ENCODE measurements around the gene RPS6KA1. TPM values are rescaled to one million over a fixed set of nuclear protein-coding genes. Genes with fewer than 3 reads are reported as not detected.

The RPS6KA1 gene
- polyA plus RNA-seq, 3 donors: 116 to 189 (median 188) TPM

DNA sequence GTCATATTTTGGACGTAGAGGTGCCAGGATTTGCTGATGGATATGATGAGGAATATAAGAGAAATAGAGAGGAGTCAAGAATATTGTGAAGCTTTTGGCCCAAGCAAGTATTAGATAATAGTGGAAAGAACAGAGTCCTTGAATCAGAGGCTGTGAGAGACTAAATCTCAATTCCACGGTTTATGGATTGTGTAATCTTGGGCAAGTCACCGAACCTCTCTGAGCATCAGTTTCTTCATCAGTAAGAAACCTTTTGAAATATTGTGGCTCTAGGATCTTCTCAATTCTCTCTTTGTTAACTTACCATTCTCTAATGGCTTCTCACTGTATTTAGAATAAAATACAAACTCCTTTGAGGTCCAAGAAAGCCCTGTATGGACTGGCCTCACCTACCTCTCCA lies 77.6 kb downstream of the RPS6KA1 start:
- Mint-ChIP-seq H3K9me3 (no peaks in the 10 kb centered on the region), H3K27ac (peak overlapping the region; percentile 80 to 95 (median 88))
- 88% methylated on average over 1 of the region's 3 CpGs for WGBS (ENCODE audit: insufficient coverage)

DNA sequence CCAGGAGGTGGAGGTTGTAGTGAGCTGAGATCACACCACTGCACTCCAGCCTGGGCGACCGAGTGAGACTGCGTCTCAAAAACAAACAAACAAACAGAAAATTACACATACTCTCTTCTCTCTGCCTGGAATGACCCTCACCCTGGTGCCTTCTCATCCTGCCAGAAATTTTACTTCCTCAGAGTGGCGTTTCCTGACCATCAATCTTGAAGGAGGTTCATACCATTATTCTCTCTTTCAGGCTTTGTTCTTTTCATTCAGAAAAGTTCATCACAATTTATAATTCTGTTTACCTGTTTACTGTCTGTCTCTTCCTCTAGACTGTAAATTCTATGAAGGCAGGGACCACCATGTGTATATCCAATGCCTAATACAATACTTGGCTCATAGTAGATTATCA lies 79.3 kb downstream of the RPS6KA1 start:
- no peak overlapping the region for H3K4me2 ChIP-seq (replicated peaks; ENCODE audit: extremely low read depth, low read length, poor library complexity, severe bottlenecking)
- TF ChIP-seq, protein P1, sequence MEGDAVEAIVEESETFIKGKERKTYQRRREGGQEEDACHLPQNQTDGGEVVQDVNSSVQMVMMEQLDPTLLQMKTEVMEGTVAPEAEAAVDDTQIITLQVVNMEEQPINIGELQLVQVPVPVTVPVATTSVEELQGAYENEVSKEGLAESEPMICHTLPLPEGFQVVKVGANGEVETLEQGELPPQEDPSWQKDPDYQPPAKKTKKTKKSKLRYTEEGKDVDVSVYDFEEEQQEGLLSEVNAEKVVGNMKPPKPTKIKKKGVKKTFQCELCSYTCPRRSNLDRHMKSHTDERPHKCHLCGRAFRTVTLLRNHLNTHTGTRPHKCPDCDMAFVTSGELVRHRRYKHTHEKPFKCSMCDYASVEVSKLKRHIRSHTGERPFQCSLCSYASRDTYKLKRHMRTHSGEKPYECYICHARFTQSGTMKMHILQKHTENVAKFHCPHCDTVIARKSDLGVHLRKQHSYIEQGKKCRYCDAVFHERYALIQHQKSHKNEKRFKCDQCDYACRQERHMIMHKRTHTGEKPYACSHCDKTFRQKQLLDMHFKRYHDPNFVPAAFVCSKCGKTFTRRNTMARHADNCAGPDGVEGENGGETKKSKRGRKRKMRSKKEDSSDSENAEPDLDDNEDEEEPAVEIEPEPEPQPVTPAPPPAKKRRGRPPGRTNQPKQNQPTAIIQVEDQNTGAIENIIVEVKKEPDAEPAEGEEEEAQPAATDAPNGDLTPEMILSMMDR (IDR thresholded peaks at IDR 0.05): no peak
- H3K4me3 ChIP-seq (replicated peaks in 1 of 3; ENCODE audit: low read depth in 2 of 3, low read length in 3 of 3): no peak overlapping the region
- no peak overlapping the region for H3K27ac ChIP-seq (ENCODE audit: low read depth in 1 of 2, low read length in 2 of 2)
- H4K20me1 ChIP-seq (ENCODE audit: insufficient read depth, low read length): no peaks in the 10 kb centered on the region
- H2AFZ ChIP-seq (ENCODE audit: insufficient read depth, low read depth, low read length, poor library complexity, severe bottlenecking): no peak overlapping the region
- peaks cover 13 to 27% of the 10 kb centered on the region in 2 donors for H3K4me1 ChIP-seq (ENCODE audit: control insufficient read depth in 1 of 2, insufficient read depth in 2 of 2, low read length in 2 of 2)
- H3K79me2 ChIP-seq (ENCODE audit: insufficient read depth, low read length): no peaks in the 10 kb centered on the region
- Mint-ChIP-seq H3K36me3 (no peaks in the 10 kb centered on the region), H3K27ac (peak overlapping the region in 3 of 7 donors; percentile 42 to 87 (median 54)), H3K27me3 (ENCODE audit: low read depth in 3 of 3) (peaks cover 1 to 2% (median 1%) of the 10 kb centered on the region in 3 donors), H3K4me1 (peaks cover 32% of the 10 kb centered on the region), H3K9me3 (no peaks in the 10 kb centered on the region), H3K4me3 (no peak overlapping the region)
- no peaks in the 10 kb centered on the region for H3K27me3 ChIP-seq (ENCODE audit: control insufficient read depth in 2 of 2, insufficient read depth in 2 of 2, low read length in 2 of 2)
- intact Hi-C loops (cut with micrococcal nuclease): loop anchor here in 1 of 2 donors (10.0 kb wide), 1 partner anchor 266 kb away; no protein-coding TSS in a partner anchor
- peak in 1 of 3 donors; percentile 31 for DNase-seq
- no peak overlapping the region for H3K9ac ChIP-seq (ENCODE audit: insufficient read depth, low read length, poor library complexity, severe bottlenecking)
- 46% methylated on average over 4 of the region's 4 CpGs for WGBS (ENCODE audit: insufficient coverage)
- no peaks in the 10 kb centered on the region for H3K36me3 ChIP-seq (replicated peaks in 1 of 2; ENCODE audit: control insufficient read depth in 1 of 2, insufficient read depth in 2 of 2, low read length in 2 of 2)
- no peaks in the 10 kb centered on the region for H3K9me3 ChIP-seq (replicated peaks in 1 of 2; ENCODE audit: control insufficient read depth in 1 of 2, insufficient read depth in 1 of 2, low read length in 2 of 2)

More for the DNA sequence above, 77.6 kb downstream of the RPS6KA1 start:
- Histone ChIP-seq H3K36me3 (replicated peaks in 1 of 2; ENCODE audit: control insufficient read depth in 1 of 2, insufficient read depth in 2 of 2, low read length in 2 of 2) (no peaks in the 10 kb centered on the region), H3K9ac (ENCODE audit: insufficient read depth, low read length, poor library complexity, severe bottlenecking) (no peak overlapping the region), H3K9me3 (replicated peaks in 1 of 2; ENCODE audit: control insufficient read depth in 1 of 2, insufficient read depth in 1 of 2, low read length in 2 of 2) (no peaks in the 10 kb centered on the region), H4K20me1 (ENCODE audit: insufficient read depth, low read length) (no peaks in the 10 kb centered on the region), H3K4me1 (ENCODE audit: control insufficient read depth in 1 of 2, insufficient read depth in 2 of 2, low read length in 2 of 2) (peaks cover 13 to 31% of the 10 kb centered on the region in 2 donors), H3K4me3 (replicated peaks in 1 of 3; ENCODE audit: low read depth in 2 of 3, low read length in 3 of 3) (peak overlapping the region in 1 of 3 experiments; percentile 13), H3K27ac (ENCODE audit: low read depth in 1 of 2, low read length in 2 of 2) (peak overlapping the region; percentile 61 to 73), H3K4me2 (replicated peaks; ENCODE audit: extremely low read depth, low read length, poor library complexity, severe bottlenecking) (peak overlapping the region; percentile 41), H2AFZ (ENCODE audit: insufficient read depth, low read depth, low read length, poor library complexity, severe bottlenecking) (peak overlapping the region; percentile 58), H3K27me3 (ENCODE audit: control insufficient read depth in 2 of 2, insufficient read depth in 2 of 2, low read length in 2 of 2) (no peaks in the 10 kb centered on the region), H3K79me2 (ENCODE audit: insufficient read depth, low read length) (no peaks in the 10 kb centered on the region)
- TF ChIP-seq, protein P1 (IDR thresholded peaks at IDR 0.05): no peak
- DNase-seq: peak; percentile 59 to 94 (median 80)
- H3K4me3 Mint-ChIP-seq: peak overlapping the region in 1 of 2 donors; percentile 46
- H3K36me3 Mint-ChIP-seq: no peaks in the 10 kb centered on the region
- intact Hi-C loops (cut with micrococcal nuclease): loop anchor here in 1 of 2 donors (10.0 kb wide), 1 partner anchor 268 kb away; no protein-coding TSS in a partner anchor
- peaks cover 0 to 2% (median 1%) of the 10 kb centered on the region in 3 donors for H3K27me3 Mint-ChIP-seq (ENCODE audit: low read depth in 3 of 3)
- H3K4me1 Mint-ChIP-seq: peaks cover 35% of the 10 kb centered on the region

All from CD14-positive monocyte (primary cell).